ENCODE results near the gene GPR63. TPM values are rescaled to one million over a fixed set of nuclear protein-coding genes. Genes with fewer than 3 reads are reported as not detected.

The GPR63 gene
- total and polyA plus RNA-seq, 2 of the 13 experiments (the other 11 are each of a cell fraction or from before 2014, with no cell fraction given), result 0.01 to 0.02 TPM

- in situ Hi-C loops (cut with HindIII; ENCODE audit: extremely low pct_ligation_motif_present, low pct_unique_long_range_greater_than_20kb) (no loop called here), intact Hi-C loops (cut with micrococcal nuclease; ENCODE audit: unreplicated experiment) (no loop called here)
- Histone ChIP-seq H4K20me1 (ENCODE audit: insufficient read depth, low read length) (no peaks in the 10 kb centered on the region), H3K4me3 (replicated peaks in 1 of 3; ENCODE audit: insufficient read depth in 1 of 3, low read depth in 2 of 3, low read length in 3 of 3) (no peak overlapping the region), H3K4me2 (ENCODE audit: low read depth, low read length) (no peak overlapping the region), H3K36me3 (replicated peaks in 1 of 2; ENCODE audit: control insufficient read depth in 1 of 2, insufficient read depth in 2 of 2, low read length in 2 of 2) (no peaks in the 10 kb centered on the region), H3K9ac (ENCODE audit: insufficient read depth, low read depth, low read length) (no peak overlapping the region), H3K79me2 (ENCODE audit: insufficient read depth, low read length) (no peaks in the 10 kb centered on the region), H3K4me1 (ENCODE audit: insufficient read depth, low read length) (no peaks in the 10 kb centered on the region), H3K27ac (ENCODE audit: extremely low read length, insufficient read depth, low read length) (no peak overlapping the region), H3K9me3 (ENCODE audit: low read length) (no peaks in the 10 kb centered on the region), H2AFZ (ENCODE audit: low read length) (no peak overlapping the region), H3K27me3 (ENCODE audit: control insufficient read depth in 1 of 2, insufficient read depth in 2 of 2, low read length in 2 of 2) (no peaks in the 10 kb centered on the region; a peak in 2 of 5 replicates)
- 4% methylated on average over 2 of the region's 2 CpGs for WGBS (ENCODE audit: low lambda C conversion rate)
- no peak for DNase-seq (ENCODE audit: low spot score)
- ChIA-PET POLR2A (no interaction called here), CTCF (ENCODE audit: low intra/inter-chr PET ratio, low total read pairs) (no interaction called here)
- BruUV-seq (replicated peaks), result no TSS peak
- no peak for FAIRE-seq
- no peak for ATAC-seq
- no peak for TF ChIP-seq E2F1 (CRISPR knock-in tag; IDR thresholded peaks at IDR 0.05)
- no peak for TF ChIP-seq LBX2 (CRISPR knock-in tag; IDR thresholded peaks at IDR 0.05; ENCODE audit: borderline replicate concordance)
- no peak for TF ChIP-seq SSRP1 (CRISPR knock-in tag; IDR thresholded peaks at IDR 0.05)
- TF ChIP-seq MNT (IDR thresholded peaks at IDR 0.05), result no peak
- no peak for TF ChIP-seq HMG20A (CRISPR knock-in tag; IDR thresholded peaks at IDR 0.05; ENCODE audit: borderline replicate concordance)
- TF ChIP-seq SMYD3 (CRISPR knock-in tag; IDR thresholded peaks at IDR 0.05), result no peak
- no peak for TF ChIP-seq ATF2 (CRISPR knock-in tag; IDR thresholded peaks at IDR 0.05)
- TF ChIP-seq ZBTB43 (CRISPR knock-in tag; conservative IDR thresholded peaks at IDR 0.05), result no peak
- no peak for TF ChIP-seq ZNF318 (CRISPR knock-in tag; IDR thresholded peaks at IDR 0.05)
- no peak for TF ChIP-seq ZNF703 (CRISPR knock-in tag; IDR thresholded peaks at IDR 0.05; ENCODE audit: borderline replicate concordance)
Observed at GRCh38 chr6:96786336-96786735, 50.9 kb downstream of the GPR63 start.
